Stimulated activated CD4-positive, alpha-beta T cell treated with anti-CD3 and anti-CD28 coated beads, TNF-alpha, amount 100 ng/mL, for 1 hour (primary cell): ENCODE measurements around the gene VTA1.

Experiments used
- DNase-seq, 3 donors: peaks; one replicate each; pipeline ENCODE4 v3.0.0-alpha.2; 2020; ENCODE audit warnings: low read depth in 3 of 3, low spot score in 1 of 3

VTA1 gene

DNA sequence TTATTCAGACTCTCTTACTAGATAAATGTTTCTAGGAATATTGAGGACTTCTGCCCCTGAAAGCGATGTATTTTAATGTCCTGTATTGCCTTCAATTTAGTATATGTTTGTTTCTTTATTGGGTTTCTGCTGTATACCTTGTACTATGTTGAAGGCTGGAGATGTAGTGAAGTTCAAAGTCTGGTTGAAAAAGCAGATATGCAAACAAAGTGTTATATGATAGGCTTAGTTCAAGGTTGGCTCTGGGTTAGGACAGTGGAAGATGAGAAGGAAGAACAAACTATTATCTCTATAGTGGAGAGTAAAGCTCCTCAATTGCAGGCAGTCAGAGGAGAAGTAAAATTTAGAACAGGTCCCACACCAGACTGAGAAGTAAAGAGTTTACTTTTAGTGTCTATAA lies 118.4 kb downstream of the VTA1 start:
- DNase-seq = no peak

DNA sequence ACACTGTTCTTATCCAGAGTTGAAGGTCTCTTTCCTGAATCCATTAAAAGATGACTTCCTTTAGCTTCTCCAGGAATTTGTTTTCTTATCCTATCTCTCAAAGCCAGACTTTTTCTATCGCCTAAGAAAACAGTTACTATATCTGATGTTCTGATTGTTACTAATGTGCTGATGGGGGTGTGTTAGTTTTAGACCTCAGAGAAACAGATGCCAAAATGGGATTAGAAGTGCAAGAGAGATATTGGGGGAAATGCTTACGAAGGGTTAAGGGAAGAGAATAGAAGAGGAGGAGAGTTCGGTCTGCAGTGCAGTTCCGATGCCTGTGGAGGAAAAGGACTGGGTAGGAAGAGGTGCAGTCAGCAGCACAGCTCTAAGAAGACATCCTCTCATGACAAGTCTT lies 119.0 kb downstream of the VTA1 start:
- DNase-seq = no peak

DNA sequence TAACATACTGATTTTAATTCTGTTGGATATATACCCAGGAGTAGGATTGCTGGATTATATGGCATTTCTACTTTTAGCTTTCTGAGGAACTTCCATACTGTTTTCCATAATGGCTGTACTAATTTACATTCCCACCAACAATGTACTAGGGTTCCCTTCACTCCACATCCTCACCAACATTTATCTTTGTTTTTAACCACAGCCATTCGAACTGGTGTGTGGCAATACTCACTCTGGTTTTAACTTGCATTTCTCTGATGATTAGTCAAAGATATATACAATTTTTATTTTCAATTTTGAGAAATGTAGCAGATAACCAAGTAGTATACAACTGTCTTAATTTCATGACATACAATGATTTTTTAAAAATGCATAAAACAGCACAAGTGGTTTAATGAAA lies 124.4 kb downstream of the VTA1 start:
- no peak for DNase-seq
